Activated T-cell treated with anti-CD3 and anti-CD28 coated beads, Interleukin-2, amount 50 U/mL, for 24 hours (primary cell): ENCODE data around the gene ELK4.

Source experiments
- DNase-seq: peaks from one replicate; pipeline ENCODE4 v3.0.0-alpha.2; 2020
- H3K27ac Mint-ChIP-seq: 2 replicates; pipeline ENCODE4 v1.8.0; 2020; ENCODE audit warnings: mild to moderate bottlenecking, mixed read lengths
- H3K27me3 Mint-ChIP-seq: 2 replicates; pipeline ENCODE4 v1.8.0; 2020; ENCODE audit warnings: mixed read lengths
- H3K36me3 Mint-ChIP-seq: 2 replicates; pipeline ENCODE4 v1.8.0; 2020; ENCODE audit warnings: low read depth, mixed read lengths
- H3K4me1 Mint-ChIP-seq: 2 replicates; pipeline ENCODE4 v1.8.0; 2020; ENCODE audit warnings: low read depth, mixed read lengths
- H3K4me3 Mint-ChIP-seq: 2 replicates; pipeline ENCODE4 v1.8.0; 2020; ENCODE audit warnings: mild to moderate bottlenecking, moderate library complexity, mixed read lengths
- H3K9me3 Mint-ChIP-seq: 2 replicates; pipeline ENCODE4 v1.8.0; 2020; ENCODE audit warnings: mixed read lengths

The ELK4 gene

GRCh38 chr1:205627956-205628355 lies 3.9 kb downstream of the ELK4 start:
- Mint-ChIP-seq H3K4me1 (peaks cover 72% of the 10 kb centered on the region), H3K4me3 (peak overlapping the region; percentile 82), H3K9me3 (no peaks in the 10 kb centered on the region), H3K36me3 (peaks cover 70% of the 10 kb centered on the region), H3K27ac (peak overlapping the region; percentile 98), H3K27me3 (no peaks in the 10 kb centered on the region)
- no peak for DNase-seq

GRCh38 chr1:205626216-205626615 lies 5.6 kb downstream of the ELK4 start:
- Mint-ChIP-seq H3K9me3 (no peaks in the 10 kb centered on the region), H3K4me3 (no peak overlapping the region), H3K27me3 (no peaks in the 10 kb centered on the region), H3K36me3 (peaks cover 83% of the 10 kb centered on the region), H3K4me1 (peaks cover 65% of the 10 kb centered on the region), H3K27ac (peak overlapping the region; percentile 87)
- no peak for DNase-seq

DNA sequence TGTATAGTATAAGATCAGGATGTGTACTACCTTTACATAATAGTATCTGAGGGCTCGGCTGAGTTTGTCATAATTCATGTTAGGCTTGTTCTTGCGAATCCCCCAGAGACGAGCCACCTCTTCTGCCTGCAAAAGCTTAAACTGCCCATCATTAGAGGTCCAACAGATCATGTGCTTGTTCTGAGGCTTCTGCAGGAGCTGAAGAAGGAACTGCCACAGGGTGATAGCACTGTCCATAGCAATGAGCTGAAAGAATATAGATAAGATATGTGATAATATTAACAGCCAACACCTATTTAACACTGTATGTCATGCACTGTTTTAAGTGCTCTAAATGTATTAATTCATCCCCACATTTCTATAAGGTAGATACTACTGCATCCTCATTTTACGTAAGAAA lies 8.2 kb downstream of the ELK4 start:
- Mint-ChIP-seq H3K27me3 (no peaks in the 10 kb centered on the region), H3K4me3 (no peak overlapping the region), H3K36me3 (peaks cover 90% of the 10 kb centered on the region), H3K4me1 (peaks cover 58% of the 10 kb centered on the region), H3K9me3 (no peaks in the 10 kb centered on the region), H3K27ac (peak overlapping the region; percentile 80)
- DNase-seq, result no peak

DNA sequence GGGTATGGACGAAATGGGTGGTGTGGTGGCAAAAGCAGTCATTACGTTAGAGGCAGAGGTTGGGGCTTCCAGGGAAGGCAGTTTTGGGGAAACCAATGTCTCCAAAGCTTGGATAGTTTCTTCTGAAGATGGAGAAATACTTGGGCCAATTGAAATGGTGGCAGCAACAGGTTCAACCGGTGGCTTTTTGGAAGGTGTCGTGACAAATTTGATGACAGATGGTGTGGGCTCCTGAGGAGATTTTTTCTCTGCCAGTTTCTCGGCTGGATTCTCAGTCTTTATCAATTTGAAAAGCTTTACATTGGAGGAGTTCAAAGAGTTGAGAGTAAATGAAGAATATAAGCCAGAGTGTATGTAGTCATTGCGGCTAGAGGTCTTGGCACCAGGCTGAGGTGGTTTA lies 11.5 kb downstream of the ELK4 start:
- DNase-seq, result no peak
- H3K27ac Mint-ChIP-seq, result peak overlapping the region; percentile 46
- H3K4me1 Mint-ChIP-seq, result peaks cover 43% of the 10 kb centered on the region
- no peaks in the 10 kb centered on the region for H3K27me3 Mint-ChIP-seq
- H3K9me3 Mint-ChIP-seq, result no peaks in the 10 kb centered on the region
- H3K36me3 Mint-ChIP-seq, result peaks cover 91% of the 10 kb centered on the region
- no peak overlapping the region for H3K4me3 Mint-ChIP-seq

DNA sequence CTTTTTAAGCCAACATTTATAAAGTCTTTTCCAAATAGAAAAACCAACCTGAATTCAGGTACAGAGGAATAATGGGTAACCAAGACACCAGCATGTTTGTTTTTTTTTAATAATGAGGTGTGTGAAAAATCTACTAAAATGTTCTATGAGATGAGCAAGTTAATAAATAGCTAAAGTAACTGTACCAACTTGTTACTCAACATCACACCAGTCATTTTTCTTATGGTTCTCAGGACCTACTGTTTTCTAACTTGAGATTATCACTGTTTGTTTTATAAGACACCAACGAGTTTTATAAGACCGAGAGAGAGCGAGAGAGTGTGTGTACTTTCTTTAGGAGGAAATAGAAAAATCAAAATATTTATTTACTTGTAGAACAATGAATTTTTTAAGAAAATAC lies 12.4 kb downstream of the ELK4 start:
- Mint-ChIP-seq H3K36me3 (peaks cover 91% of the 10 kb centered on the region), H3K9me3 (no peaks in the 10 kb centered on the region), H3K4me3 (no peak overlapping the region), H3K27ac (no peak overlapping the region), H3K4me1 (peaks cover 38% of the 10 kb centered on the region), H3K27me3 (no peaks in the 10 kb centered on the region)
- DNase-seq, result no peak

- Mint-ChIP-seq H3K4me1 (peaks cover 45% of the 10 kb centered on the region), H3K9me3 (no peaks in the 10 kb centered on the region), H3K27me3 (no peaks in the 10 kb centered on the region), H3K4me3 (no peak overlapping the region), H3K36me3 (peaks cover 92% of the 10 kb centered on the region), H3K27ac (peak overlapping the region; percentile 59)
- no peak for DNase-seq
These were observed 15.1 kb downstream of the ELK4 start for GRCh38 chr1:205616563-205617293.

DNA sequence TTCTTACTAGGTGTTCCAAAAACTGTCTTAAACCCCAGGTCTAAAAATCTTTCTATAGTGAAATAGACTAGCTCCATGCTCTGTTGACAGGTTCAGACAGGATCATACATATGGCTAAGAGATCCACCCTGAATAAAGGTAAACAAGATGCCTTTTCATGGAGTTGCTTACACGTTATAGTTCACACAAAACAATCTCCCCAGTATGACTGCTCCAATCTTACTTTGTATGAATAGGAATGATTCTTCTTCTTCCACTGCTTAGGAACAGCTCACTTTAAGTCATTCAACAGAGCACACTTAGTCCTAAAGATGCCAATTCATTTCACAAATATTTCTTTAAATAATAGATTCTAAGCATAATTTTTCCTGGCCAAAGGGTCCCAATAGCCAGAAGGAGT lies 16.0 kb downstream of the ELK4 start:
- Mint-ChIP-seq H3K4me3 (no peak overlapping the region), H3K27me3 (no peaks in the 10 kb centered on the region), H3K4me1 (peaks cover 52% of the 10 kb centered on the region), H3K36me3 (peaks cover 94% of the 10 kb centered on the region), H3K27ac (peak overlapping the region; percentile 59), H3K9me3 (no peaks in the 10 kb centered on the region)
- no peak for DNase-seq

- peaks cover 94% of the 10 kb centered on the region for H3K36me3 Mint-ChIP-seq
- DNase-seq, result no peak
- H3K4me1 Mint-ChIP-seq, result peaks cover 61% of the 10 kb centered on the region
- H3K27me3 Mint-ChIP-seq, result no peaks in the 10 kb centered on the region
- no peaks in the 10 kb centered on the region for H3K9me3 Mint-ChIP-seq
- H3K27ac Mint-ChIP-seq, result no peak overlapping the region
- H3K4me3 Mint-ChIP-seq, result no peak overlapping the region
These were observed 17.9 kb downstream of the ELK4 start for GRCh38 chr1:205613854-205614412.

- no peak for DNase-seq
- H3K9me3 Mint-ChIP-seq, result no peaks in the 10 kb centered on the region
- H3K4me1 Mint-ChIP-seq, result peaks cover 70% of the 10 kb centered on the region
- H3K36me3 Mint-ChIP-seq, result peaks cover 95% of the 10 kb centered on the region
- H3K27me3 Mint-ChIP-seq, result no peaks in the 10 kb centered on the region
- H3K27ac Mint-ChIP-seq, result no peak overlapping the region
- H3K4me3 Mint-ChIP-seq, result no peak overlapping the region
These were observed 19.3 kb downstream of the ELK4 start for GRCh38 chr1:205612556-205612955.

GRCh38 chr1:205612104-205612503 lies 19.7 kb downstream of the ELK4 start:
- Mint-ChIP-seq H3K4me1 (peaks cover 71% of the 10 kb centered on the region), H3K36me3 (peaks cover 94% of the 10 kb centered on the region), H3K27me3 (no peaks in the 10 kb centered on the region), H3K27ac (no peak overlapping the region), H3K9me3 (no peaks in the 10 kb centered on the region), H3K4me3 (no peak overlapping the region)
- no peak for DNase-seq

DNA sequence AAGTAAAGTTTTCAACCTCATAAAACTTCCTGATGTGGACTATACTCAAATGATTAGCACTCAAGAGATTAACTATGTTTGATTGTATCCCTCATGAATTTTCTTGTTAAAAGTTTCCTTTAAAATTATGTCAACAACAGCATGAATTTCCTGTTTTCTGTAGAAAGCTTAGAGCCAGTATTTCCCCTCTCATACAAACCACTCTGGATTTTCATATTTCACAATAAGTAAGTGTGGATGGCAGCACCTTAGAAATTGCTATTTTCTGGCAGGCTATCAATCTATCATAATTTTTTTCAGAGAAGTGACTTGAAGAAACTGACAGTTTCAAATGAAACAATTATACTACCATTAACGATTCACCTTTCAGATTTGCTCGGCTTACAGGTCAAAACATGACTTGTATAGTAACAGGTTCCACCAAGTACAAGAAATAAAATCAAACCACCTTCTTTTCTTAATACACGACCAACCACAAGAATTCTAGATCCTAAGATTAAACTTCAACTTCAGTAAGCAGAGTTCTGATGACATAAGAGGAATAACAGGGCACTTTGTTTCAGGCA lies 20.8 kb downstream of the ELK4 start:
- Mint-ChIP-seq H3K27ac (peak overlapping the region; percentile 84), H3K27me3 (no peaks in the 10 kb centered on the region), H3K4me1 (peaks cover 61% of the 10 kb centered on the region), H3K4me3 (no peak overlapping the region), H3K36me3 (peaks cover 91% of the 10 kb centered on the region), H3K9me3 (no peaks in the 10 kb centered on the region)
- DNase-seq, result no peak

DNA sequence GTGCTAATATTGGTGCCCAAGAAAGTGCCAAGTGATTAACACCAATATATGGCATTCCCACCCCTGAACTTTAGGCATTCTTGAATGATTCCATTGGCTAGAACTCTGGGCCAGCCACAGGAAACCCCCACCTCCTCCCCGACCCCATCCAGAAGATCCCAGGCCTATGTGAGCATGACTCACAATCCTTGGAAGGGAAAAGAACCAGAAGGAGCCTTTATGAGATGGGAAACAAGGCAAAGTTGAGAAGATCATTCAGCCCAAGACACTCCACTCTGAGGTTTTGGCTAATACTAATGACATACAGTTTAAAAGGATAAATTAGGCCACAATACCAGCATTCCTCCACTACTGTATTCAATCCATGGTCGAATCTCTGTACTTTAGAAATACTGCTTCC lies 21.8 kb downstream of the ELK4 start:
- no peaks in the 10 kb centered on the region for H3K9me3 Mint-ChIP-seq
- no peak for DNase-seq
- no peak overlapping the region for H3K27ac Mint-ChIP-seq
- H3K27me3 Mint-ChIP-seq, result no peaks in the 10 kb centered on the region
- peaks cover 88% of the 10 kb centered on the region for H3K36me3 Mint-ChIP-seq
- peaks cover 57% of the 10 kb centered on the region for H3K4me1 Mint-ChIP-seq
- no peak overlapping the region for H3K4me3 Mint-ChIP-seq

DNA sequence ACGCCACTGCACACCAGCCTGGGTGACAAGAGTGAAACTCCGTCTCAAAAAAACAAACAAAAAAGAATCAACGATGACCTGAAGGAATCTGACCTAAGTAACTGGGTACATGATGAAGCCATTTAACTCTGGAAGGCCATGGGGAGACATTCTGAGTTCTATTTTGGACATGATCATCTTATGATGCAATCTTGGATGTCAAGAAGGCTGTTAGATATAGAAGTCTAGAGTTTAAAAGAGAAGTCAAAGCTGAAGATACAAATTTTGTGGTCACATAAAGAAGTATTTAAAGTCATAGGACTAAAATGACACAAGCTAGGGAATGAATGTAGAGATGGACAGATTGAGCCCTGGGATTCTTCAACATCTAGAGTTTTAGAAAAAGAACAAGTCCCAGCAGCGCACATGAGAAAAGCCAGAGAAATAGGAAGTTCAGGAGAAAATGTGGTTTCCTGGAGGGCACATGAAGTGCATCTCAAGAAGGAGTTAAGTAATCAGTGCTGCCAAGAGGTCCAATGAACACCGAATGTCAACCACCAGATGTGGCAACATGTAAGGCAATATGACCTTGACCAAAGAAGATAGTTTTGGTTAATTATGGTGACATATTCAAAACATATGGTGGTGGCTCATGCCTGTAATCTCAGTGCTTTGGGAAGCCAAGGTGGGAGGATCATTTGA lies 26.8 kb downstream of the ELK4 start:
- H3K4me1 Mint-ChIP-seq, result peaks cover 46% of the 10 kb centered on the region
- peaks cover 72% of the 10 kb centered on the region for H3K36me3 Mint-ChIP-seq
- no peak for DNase-seq
- no peaks in the 10 kb centered on the region for H3K27me3 Mint-ChIP-seq
- no peaks in the 10 kb centered on the region for H3K9me3 Mint-ChIP-seq
- H3K4me3 Mint-ChIP-seq, result no peak overlapping the region
- peak overlapping the region; percentile 22 for H3K27ac Mint-ChIP-seq

DNA sequence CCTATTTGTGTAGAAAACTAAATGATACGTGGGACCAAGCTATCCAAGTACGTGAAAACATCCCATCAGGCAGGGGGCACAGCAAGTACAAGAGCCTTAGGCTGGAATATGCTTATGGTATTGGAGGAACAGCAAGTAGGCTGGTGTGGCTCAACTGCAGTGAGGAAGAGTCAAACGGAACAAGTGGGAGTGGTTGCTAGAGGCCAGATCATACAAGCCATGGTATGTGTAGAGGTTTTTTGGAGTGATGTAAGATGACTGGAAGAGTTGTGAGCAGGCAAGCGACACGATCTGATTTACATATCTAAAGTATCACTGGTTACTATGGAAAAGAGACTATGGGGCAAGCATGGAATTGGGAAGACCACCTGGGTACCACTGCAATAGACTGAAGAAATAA lies 27.8 kb downstream of the ELK4 start:
- H3K4me3 Mint-ChIP-seq, result no peak overlapping the region
- H3K9me3 Mint-ChIP-seq, result no peaks in the 10 kb centered on the region
- DNase-seq, result no peak
- H3K27me3 Mint-ChIP-seq, result no peaks in the 10 kb centered on the region
- H3K36me3 Mint-ChIP-seq, result peaks cover 72% of the 10 kb centered on the region
- peak overlapping the region; percentile 62 for H3K27ac Mint-ChIP-seq
- peaks cover 45% of the 10 kb centered on the region for H3K4me1 Mint-ChIP-seq

GRCh38 chr1:205601205-205601604 lies 30.6 kb downstream of the ELK4 start:
- Mint-ChIP-seq H3K27ac (no peak overlapping the region), H3K27me3 (no peaks in the 10 kb centered on the region), H3K4me3 (no peak overlapping the region), H3K4me1 (peaks cover 44% of the 10 kb centered on the region), H3K9me3 (no peaks in the 10 kb centered on the region), H3K36me3 (peaks cover 73% of the 10 kb centered on the region)
- no peak for DNase-seq
